ENCODE measurements around the gene VCPKMT. TPM values are rescaled to one million over a fixed set of nuclear protein-coding genes. Genes with fewer than 3 reads are reported as not detected.

Gene VCPKMT
- total RNA-seq, 1 experiment from 2014 or later = 8.2 TPM

DNA sequence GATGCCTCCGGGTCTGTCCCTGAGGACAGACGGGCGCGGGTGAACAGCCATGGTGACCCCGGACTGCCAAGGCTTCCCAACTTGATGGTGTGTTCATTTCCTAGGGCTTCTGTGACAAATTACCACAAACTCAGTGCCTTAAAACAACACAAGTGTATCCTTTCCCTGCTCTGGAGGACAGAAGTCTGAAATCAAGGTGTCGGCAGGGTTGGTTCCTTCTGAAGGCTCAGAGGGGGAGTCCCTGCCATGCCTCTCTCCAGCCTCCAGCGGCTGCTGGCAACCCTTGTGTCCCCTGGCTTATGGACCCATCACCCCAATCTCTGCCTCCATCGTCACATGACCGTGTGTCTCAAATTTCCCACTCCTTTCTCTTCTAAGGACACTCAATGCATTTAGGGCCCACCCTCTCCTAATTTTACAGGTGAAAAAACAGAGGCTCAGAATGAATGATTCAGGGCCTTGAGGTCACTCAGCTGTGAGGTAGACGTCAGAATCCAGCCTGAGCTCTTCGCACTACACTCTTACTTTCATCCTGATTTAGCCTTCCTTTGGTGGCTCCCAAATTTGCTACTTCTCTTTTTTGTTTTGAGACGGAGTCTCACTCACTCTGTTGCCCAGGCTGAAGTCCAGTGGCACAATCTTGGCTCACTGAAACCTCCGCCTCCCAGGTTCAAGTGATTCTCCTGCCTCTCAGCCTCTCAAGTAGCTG is 45.4 kb downstream of the VCPKMT start:
- Histone ChIP-seq H3K27me3 (ENCODE audit: low read length) (no peaks in the 10 kb centered on the region), H3F3A (ENCODE audit: low read length, unreplicated experiment) (no peaks in the 10 kb centered on the region), H3K9me3 (ENCODE audit: low read length) (no peaks in the 10 kb centered on the region), H2AFZ (ENCODE audit: low read length) (no peak overlapping the region), H3K4me2 (ENCODE audit: low read length) (no peak overlapping the region), H3K79me2 (ENCODE audit: low read length) (no peaks in the 10 kb centered on the region), H3K4me1 (ENCODE audit: insufficient read depth, low read length) (peaks cover 15% of the 10 kb centered on the region), H3K36me3 (ENCODE audit: low read depth, low read length) (no peaks in the 10 kb centered on the region), H3K9ac (ENCODE audit: low read length) (no peak overlapping the region), H3K4me3 (ENCODE audit: low read length) (no peak overlapping the region), H3K27ac (ENCODE audit: low read length) (no peak overlapping the region), H3K9me2 (replicated peaks; ENCODE audit: low read length) (no peaks in the 10 kb centered on the region), H4K20me1 (ENCODE audit: low read length) (no peaks in the 10 kb centered on the region)
- no TSS peak for BruUV-seq (replicated peaks)
- ATAC-seq = no peak
- no peak for DNase-seq
- POLR2A ChIA-PET (ENCODE audit: unreplicated experiment) = no interaction called here
- intact Hi-C loops (cut with micrococcal nuclease) = no loop called here
- CTCF ChIA-PET = no interaction called here
- no peak for TF ChIP-seq EZH2 (IDR thresholded peaks at IDR 0.05; ENCODE audit: low read length, unreplicated experiment)
- TF ChIP-seq, protein P1, sequence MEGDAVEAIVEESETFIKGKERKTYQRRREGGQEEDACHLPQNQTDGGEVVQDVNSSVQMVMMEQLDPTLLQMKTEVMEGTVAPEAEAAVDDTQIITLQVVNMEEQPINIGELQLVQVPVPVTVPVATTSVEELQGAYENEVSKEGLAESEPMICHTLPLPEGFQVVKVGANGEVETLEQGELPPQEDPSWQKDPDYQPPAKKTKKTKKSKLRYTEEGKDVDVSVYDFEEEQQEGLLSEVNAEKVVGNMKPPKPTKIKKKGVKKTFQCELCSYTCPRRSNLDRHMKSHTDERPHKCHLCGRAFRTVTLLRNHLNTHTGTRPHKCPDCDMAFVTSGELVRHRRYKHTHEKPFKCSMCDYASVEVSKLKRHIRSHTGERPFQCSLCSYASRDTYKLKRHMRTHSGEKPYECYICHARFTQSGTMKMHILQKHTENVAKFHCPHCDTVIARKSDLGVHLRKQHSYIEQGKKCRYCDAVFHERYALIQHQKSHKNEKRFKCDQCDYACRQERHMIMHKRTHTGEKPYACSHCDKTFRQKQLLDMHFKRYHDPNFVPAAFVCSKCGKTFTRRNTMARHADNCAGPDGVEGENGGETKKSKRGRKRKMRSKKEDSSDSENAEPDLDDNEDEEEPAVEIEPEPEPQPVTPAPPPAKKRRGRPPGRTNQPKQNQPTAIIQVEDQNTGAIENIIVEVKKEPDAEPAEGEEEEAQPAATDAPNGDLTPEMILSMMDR (conservative IDR thresholded peaks at IDR 0.05; ENCODE audit: low read depth, low read length) = no peak
- no peak for TF ChIP-seq EZH2phosphoT487 (IDR thresholded peaks at IDR 0.05; ENCODE audit: borderline replicate concordance, low read length)

DNA sequence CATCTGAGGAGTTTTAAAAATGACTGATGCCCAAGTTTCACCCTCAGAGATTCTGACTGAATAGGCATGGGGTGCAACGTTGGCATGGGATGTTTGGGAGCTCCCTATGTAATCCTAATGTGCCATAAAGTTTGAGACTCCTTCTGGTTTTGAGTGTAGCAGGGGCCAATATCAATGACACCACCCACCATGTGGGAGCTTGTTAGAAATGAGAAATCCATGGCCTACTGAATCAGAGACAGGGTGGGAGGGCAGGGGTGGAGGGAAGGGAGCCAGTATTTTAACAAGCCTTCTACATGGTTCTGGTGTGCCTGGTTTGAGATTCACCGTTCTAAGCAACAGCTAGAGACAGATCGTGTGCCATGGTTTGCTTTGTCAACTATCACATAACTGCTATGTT is 46.1 kb downstream of the VCPKMT start:
- Histone ChIP-seq H3K9me3 (ENCODE audit: low read length) (no peaks in the 10 kb centered on the region), H3K9ac (ENCODE audit: low read length) (no peak overlapping the region), H3K4me1 (ENCODE audit: insufficient read depth, low read length) (peaks cover 15% of the 10 kb centered on the region), H4K20me1 (ENCODE audit: low read length) (no peaks in the 10 kb centered on the region), H3K9me2 (replicated peaks; ENCODE audit: low read length) (no peaks in the 10 kb centered on the region), H2AFZ (ENCODE audit: low read length) (no peak overlapping the region), H3K27me3 (ENCODE audit: low read length) (no peaks in the 10 kb centered on the region), H3F3A (ENCODE audit: low read length, unreplicated experiment) (no peaks in the 10 kb centered on the region), H3K27ac (ENCODE audit: low read length) (no peak overlapping the region), H3K36me3 (ENCODE audit: low read depth, low read length) (no peaks in the 10 kb centered on the region), H3K4me2 (ENCODE audit: low read length) (no peak overlapping the region), H3K4me3 (ENCODE audit: low read length) (no peak overlapping the region), H3K79me2 (ENCODE audit: low read length) (no peaks in the 10 kb centered on the region)
- ChIA-PET CTCF (no interaction called here), POLR2A (ENCODE audit: unreplicated experiment) (interaction anchor here (0.5 kb wide), 1 partner anchor 90 kb away, joined by 3 read pairs; no protein-coding TSS in a partner anchor)
- DNase-seq = no peak
- TF ChIP-seq EZH2phosphoT487 (IDR thresholded peaks at IDR 0.05; ENCODE audit: borderline replicate concordance, low read length) (no peak), EZH2 (IDR thresholded peaks at IDR 0.05; ENCODE audit: low read length, unreplicated experiment) (no peak)
- TF ChIP-seq, protein P1 (conservative IDR thresholded peaks at IDR 0.05; ENCODE audit: low read depth, low read length) = no peak
- intact Hi-C loops (cut with micrococcal nuclease) = no loop called here
- no peak for ATAC-seq
- BruUV-seq (replicated peaks) = no TSS peak

DNA sequence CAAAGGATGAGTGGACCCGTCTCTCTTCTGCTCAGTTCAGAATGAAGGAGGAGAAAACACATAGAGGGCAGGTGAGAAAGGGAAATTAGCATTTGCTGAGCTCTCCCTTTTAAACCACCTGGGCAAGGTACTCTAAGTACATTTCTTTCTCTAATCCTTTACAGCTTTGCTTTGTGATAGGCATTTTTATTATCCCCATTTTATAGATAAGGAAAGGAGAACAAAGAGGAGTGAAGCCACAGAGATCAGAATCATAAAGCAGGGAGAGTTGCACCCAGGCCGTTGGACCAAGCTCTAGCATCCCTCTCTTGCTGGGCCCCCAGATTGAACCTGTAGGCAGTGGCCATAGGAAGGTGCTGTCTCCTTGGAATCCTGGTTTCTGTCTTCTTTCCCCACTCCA is 47.0 kb downstream of the VCPKMT start:
- Histone ChIP-seq H3K9ac (ENCODE audit: low read length) (no peak overlapping the region), H2AFZ (ENCODE audit: low read length) (no peak overlapping the region), H3K36me3 (ENCODE audit: low read depth, low read length) (no peaks in the 10 kb centered on the region), H3K27ac (ENCODE audit: low read length) (no peak overlapping the region), H3K79me2 (ENCODE audit: low read length) (no peaks in the 10 kb centered on the region), H3K4me2 (ENCODE audit: low read length) (no peak overlapping the region), H4K20me1 (ENCODE audit: low read length) (no peaks in the 10 kb centered on the region), H3K4me1 (ENCODE audit: insufficient read depth, low read length) (peaks cover 15% of the 10 kb centered on the region), H3K27me3 (ENCODE audit: low read length) (no peaks in the 10 kb centered on the region), H3K9me2 (replicated peaks; ENCODE audit: low read length) (no peaks in the 10 kb centered on the region), H3F3A (ENCODE audit: low read length, unreplicated experiment) (no peaks in the 10 kb centered on the region), H3K9me3 (ENCODE audit: low read length) (no peaks in the 10 kb centered on the region), H3K4me3 (ENCODE audit: low read length) (no peak overlapping the region)
- POLR2A ChIA-PET (ENCODE audit: unreplicated experiment) = no interaction called here
- no peak for TF ChIP-seq EZH2 (IDR thresholded peaks at IDR 0.05; ENCODE audit: low read length, unreplicated experiment)
- TF ChIP-seq EZH2phosphoT487 (IDR thresholded peaks at IDR 0.05; ENCODE audit: borderline replicate concordance, low read length) = no peak
- TF ChIP-seq, protein P1 (conservative IDR thresholded peaks at IDR 0.05; ENCODE audit: low read depth, low read length) = no peak
- intact Hi-C loops (cut with micrococcal nuclease) = loop anchor here (5.0 kb wide), 1 partner anchor 33 kb away; no protein-coding TSS in a partner anchor
- DNase-seq (no peak), ATAC-seq (no peak)
- CTCF ChIA-PET = no interaction called here
- BruUV-seq (replicated peaks) = no TSS peak

Data from PC-3 (cell line).